GM10847 (cell line): Measurements from ENCODE around the gene GAA.

Source experiments
- POLR2A ChIP-seq: IDR thresholded peaks from 2 replicates; pipeline ENCODE4 v1.6.1; 2011; ENCODE audit not compliant: insufficient read length; ENCODE audit errors: extremely low read depth

The GAA gene

DNA sequence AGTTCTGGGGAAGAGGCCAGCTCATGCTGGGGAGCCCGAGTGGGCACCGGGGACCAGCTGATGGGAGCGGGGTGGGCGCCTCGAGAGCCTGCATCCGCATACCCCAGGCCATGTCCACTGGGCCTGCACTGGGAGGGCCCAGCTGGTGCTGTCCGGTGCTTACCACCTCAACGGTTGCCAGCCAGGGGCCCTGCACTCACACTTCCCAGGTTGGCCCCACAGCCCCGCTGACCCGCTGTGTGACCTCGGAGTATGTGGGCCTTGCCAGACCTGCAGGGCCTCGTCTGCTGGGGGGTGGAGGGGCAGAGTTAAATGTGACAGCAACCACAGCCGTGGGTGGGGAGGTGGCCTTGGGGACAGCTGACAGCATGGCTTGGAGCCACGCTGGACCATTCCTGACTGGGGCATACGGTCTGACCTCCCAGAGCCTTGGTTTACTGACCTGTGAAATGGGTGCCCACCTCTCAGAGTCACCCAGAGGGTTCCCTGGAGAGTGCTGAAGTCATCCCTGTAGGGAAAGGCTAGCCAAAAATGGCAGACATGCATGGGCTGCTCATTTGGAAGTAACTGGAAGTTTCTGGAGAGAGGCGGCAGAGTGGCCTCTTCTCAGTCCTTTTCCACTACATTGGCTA lies 5.4 kb upstream of the GAA start:
- TF ChIP-seq POLR2A = no peak

DNA sequence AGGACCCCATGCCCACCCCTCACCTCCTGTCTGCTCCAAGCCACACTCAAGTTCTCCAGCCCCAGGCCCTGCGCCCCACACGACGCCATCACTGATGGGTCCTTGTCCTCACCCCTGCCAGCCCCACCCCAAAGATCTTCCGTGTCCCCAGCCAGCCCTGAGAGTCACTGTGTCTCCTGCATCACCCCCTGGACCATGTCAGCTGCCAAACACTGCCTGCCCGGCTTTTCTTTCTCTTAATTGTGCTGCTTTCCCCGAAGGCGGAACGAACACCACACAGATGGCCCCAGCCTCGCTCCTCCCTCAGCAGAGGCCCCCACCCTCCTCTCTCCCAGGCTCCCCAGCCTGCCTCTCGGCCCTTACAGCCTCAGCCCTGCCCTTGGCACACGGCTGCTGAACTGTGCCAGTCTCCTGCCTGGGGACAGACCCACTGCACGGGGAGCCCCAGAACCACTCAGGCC lies 4.8 kb upstream of the GAA start:
- no peak for TF ChIP-seq POLR2A

DNA sequence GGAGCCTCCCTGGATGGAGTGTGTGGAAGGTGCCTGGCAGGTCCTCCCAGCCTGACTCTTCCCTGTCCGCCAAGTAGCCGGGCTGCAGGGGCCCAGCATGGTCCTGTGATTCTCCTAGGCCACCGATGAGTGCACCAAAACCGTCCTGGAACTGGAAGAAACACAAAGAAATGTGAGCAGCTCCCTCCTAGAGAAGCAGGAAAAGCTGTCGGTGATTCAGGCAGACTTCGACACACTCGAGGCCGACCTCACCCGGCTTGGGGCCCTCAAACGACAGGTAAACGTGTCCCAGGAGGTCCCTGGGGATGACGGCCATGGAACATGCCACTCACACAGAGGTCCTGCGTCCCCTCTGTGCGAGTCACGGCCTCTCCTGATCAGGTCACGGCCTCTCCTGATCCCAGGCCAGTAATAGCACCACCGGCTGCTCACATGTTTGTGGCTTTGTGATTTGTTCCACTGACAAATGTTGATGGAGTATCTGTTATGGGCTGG lies 4.2 kb upstream of the GAA start:
- no peak for TF ChIP-seq POLR2A

DNA sequence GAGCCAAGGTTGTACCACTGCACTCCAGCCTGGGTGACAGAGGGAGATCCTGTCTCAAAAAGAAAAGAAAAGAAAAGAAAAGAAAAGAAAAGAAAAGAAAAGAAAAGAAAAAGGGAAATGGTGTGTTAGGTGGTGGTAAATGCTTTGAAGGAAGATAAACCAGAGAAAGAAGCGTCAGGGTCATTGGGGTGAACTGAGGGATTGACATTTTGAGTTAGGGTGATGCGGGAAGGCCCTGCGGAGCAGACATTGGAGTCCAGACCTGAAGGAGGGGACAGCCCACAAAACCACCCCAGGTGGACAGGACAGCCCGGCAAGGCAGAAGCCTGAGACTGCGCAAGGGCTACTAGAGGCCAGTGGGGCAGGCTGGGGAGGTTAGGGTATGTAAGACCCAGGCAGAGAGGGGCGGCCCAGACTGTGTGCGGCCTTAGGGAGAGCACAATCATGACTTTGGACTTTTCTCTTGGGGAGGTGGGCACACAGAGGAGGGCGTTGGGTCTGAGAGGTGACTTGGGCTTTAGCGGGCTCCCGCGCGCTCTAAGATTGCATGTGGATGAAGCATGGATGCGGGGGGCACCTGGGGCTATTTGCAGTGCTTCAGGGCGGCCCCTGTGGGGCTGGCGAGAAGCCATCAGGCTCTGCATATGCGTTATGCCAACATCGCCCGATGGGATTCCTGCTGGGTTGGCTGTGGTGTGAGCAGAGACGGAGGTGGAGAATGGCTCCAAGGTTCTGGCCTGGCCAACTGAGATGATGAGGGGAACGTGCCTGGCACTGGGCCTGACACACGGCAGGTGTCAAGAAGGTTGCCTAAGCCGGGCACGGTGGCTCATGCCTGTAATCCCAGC lies 3.3 kb upstream of the GAA start:
- TF ChIP-seq POLR2A = no peak

DNA sequence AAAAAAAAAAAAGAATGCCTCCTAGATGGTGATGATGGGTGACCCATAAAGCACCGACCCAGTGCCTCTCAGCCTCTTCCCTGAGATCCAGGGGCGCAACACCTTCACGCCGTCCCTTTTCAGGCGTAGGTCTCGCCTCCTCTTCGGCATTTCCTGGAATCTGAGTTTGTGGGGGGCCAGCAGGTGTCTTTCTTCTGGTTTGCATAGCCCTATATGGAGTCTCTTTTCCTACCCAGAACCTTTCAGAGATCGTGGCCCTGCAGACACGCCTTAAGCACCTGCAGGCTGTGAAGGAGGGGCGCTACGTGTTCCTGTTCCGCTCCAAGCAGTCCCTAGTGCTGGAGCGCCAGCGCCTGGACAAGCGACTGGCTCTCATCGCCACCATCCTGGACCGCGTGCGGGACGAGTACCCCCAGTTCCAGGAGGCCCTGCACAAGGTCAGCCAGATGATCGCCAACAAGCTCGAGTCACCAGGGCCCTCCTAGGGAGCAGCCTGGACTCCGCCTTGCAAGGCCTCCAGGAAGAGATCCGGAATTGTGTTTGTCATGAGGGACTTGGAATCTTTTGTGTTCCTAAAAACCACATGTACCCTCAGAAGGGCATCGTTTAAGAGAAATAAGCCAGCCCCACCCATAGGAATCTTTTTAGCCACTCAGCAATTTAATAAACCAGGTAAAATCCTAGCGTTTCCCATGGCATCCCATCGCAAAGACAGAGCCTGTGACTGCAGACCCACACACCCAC lies 1.9 kb upstream of the GAA start:
- no peak for TF ChIP-seq POLR2A

DNA sequence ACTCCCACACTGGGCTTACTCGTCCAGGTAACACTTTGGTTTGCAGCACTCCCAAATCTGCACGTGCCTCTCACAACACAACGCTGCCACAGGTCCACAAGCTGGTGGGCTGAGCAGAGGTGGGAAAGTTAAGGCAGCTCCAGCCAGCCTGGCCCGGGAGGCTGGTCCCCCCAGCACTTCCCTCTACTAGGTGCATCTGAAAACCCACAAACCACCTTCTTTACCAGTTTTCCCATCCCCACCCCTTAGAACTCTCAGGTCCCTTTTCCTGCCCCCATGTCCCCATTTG lies 1.4 kb upstream of the GAA start:
- TF ChIP-seq POLR2A = no peak

DNA sequence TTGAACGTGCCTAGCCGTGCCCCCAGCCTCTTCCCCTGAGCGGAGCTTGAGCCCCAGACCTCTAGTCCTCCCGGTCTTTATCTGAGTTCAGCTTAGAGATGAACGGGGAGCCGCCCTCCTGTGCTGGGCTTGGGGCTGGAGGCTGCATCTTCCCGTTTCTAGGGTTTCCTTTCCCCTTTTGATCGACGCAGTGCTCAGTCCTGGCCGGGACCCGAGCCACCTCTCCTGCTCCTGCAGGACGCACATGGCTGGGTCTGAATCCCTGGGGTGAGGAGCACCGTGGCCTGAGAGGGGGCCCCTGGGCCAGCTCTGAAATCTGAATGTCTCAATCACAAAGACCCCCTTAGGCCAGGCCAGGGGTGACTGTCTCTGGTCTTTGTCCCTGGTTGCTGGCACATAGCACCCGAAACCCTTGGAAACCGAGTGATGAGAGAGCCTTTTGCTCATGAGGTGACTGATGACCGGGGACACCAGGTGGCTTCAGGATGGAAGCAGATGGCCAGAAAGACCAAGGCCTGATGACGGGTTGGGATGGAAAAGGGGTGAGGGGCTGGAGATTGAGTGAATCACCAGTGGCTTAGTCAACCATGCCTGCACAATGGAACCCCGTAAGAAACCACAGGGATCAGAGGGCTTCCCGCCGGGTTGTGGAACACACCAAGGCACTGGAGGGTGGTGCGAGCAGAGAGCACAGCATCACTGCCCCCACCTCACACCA lies 724 bp downstream of the GAA start:
- TF ChIP-seq POLR2A = no peak

DNA sequence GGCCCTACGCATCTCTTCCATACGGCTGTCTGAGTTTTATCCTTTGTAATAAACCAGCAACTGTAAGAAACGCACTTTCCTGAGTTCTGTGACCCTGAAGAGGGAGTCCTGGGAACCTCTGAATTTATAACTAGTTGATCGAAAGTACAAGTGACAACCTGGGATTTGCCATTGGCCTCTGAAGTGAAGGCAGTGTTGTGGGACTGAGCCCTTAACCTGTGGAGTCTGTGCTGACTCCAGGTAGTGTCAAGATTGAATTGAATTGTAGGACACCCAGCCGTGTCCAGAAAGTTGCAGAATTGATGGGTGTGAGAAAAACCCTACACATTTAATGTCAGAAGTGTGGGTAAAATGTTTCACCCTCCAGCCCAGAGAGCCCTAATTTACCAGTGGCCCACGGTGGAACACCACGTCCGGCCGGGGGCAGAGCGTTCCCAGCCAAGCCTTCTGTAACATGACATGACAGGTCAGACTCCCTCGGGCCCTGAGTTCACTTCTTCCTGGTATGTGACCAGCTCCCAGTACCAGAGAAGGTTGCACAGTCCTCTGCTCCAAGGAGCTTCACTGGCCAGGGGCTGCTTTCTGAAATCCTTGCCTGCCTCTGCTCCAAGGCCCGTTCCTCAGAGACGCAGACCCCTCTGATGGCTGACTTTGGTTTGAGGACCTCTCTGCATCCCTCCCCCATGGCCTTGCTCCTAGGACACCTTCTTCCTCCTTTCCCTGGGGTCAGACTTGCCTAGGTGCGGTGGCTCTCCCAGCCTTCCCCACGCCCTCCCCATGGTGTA lies 1.5 kb downstream of the GAA start:
- no peak for TF ChIP-seq POLR2A

DNA sequence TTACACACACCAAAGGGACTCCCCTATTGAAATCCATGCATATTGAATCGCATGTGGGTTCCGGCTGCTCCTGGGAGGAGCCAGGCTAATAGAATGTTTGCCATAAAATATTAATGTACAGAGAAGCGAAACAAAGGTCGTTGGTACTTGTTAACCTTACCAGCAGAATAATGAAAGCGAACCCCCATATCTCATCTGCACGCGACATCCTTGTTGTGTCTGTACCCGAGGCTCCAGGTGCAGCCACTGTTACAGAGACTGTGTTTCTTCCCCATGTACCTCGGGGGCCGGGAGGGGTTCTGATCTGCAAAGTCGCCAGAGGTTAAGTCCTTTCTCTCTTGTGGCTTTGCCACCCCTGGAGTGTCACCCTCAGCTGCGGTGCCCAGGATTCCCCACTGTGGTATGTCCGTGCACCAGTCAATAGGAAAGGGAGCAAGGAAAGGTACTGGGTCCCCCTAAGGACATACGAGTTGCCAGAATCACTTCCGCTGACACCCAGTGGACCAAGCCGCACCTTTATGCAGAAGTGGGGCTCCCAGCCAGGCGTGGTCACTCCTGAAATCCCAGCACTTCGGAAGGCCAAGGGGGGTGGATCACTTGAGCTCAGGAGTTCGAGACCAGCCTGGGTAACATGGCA lies 2.2 kb downstream of the GAA start:
- TF ChIP-seq POLR2A = no peak

DNA sequence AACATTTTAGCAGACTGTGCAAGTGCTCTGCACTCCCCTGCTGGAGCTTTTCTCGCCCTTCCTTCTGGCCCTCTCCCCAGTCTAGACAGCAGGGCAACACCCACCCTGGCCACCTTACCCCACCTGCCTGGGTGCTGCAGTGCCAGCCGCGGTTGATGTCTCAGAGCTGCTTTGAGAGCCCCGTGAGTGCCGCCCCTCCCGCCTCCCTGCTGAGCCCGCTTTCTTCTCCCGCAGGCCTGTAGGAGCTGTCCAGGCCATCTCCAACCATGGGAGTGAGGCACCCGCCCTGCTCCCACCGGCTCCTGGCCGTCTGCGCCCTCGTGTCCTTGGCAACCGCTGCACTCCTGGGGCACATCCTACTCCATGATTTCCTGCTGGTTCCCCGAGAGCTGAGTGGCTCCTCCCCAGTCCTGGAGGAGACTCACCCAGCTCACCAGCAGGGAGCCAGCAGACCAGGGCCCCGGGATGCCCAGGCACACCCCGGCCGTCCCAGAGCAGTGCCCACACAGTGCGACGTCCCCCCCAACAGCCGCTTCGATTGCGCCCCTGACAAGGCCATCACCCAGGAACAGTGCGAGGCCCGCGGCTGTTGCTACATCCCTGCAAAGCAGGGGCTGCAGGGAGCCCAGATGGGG lies 3.1 kb downstream of the GAA start:
- TF ChIP-seq POLR2A = no peak

DNA sequence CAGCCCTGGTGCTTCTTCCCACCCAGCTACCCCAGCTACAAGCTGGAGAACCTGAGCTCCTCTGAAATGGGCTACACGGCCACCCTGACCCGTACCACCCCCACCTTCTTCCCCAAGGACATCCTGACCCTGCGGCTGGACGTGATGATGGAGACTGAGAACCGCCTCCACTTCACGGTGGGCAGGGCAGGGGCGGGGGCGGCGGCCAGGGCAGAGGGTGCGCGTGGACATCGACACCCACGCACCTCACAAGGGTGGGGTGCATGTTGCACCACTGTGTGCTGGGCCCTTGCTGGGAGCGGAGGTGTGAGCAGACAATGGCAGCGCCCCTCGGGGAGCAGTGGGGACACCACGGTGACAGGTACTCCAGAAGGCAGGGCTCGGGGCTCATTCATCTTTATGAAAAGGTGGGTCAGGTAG lies 3.6 kb downstream of the GAA start:
- TF ChIP-seq POLR2A = no peak

DNA sequence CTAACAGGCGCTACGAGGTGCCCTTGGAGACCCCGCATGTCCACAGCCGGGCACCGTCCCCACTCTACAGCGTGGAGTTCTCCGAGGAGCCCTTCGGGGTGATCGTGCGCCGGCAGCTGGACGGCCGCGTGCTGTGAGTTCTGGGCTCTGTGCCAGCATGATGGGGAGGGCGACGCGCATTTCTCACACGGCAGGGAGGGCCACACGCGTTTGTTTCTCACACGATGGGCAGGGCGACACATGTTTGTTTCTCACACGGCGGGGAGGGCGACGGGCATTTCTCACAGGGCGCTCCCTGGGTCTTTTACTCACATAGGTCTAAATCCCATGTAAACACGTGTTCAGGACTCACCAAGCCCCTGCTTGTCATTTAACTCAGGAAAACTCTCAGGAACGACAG lies 4.4 kb downstream of the GAA start:
- no peak for TF ChIP-seq POLR2A

DNA sequence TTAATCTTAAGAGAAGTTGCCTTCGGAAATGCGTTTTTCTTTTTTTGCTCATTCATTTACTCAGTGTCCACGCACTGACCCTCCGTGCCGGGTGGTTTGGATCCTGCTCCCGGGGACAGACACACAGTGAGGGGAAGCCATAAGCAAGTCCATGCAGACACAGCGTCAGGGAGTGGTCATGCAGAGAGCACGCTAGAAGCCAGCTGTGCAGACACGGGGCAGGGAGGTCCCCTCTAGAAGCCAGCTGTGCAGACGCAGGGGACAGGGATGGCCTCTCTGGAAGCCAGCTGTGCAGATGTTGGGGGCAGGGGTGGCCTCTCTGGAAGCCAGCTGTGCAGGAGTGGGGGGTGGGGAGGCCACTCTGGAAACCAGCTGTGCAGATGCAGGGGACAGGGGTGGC lies 4.8 kb downstream of the GAA start:
- TF ChIP-seq POLR2A = no peak

DNA sequence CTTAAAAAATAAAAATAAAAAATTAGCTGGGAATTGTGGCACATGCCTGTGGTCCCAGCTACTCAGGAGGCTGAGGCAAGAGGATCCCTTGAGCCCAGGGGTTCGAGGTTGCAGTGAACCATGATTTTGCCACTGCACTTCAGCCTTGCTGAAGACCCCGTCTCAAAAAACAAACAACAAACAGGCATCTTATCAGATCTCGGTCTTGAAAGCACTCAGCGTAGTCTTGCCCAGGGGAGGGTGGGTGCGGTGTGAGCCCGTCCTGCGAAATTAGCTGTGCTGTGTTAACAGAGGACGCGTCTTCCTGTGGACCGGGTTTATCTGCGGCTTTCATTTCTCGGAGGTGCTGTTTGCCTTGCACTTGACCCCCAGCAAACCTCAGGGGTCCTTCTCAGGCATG lies 5.4 kb downstream of the GAA start:
- no peak for TF ChIP-seq POLR2A
